GM23338 (cell line): ENCODE data around the gene ZNF460. TPM values are rescaled to one million over a fixed set of nuclear protein-coding genes. Genes with fewer than 3 reads are reported as not detected.

Experiments used
- CREB1 ChIP-seq: fragments of 250-450 bp; sonication (Bioruptor Pico); IDR thresholded peaks from 2 replicates; pipeline ENCODE4 v1.5.0; 2020; ENCODE audit warnings: low read depth, mild to moderate bottlenecking, moderate library complexity
- EZH2 ChIP-seq: fragments of 200-600 bp; sonication (generic); IDR thresholded peaks from one replicate; pipeline ENCODE4 v1.8.0; 2017; ENCODE audit warnings: antibody characterized with exemption, mild to moderate bottlenecking, low read depth; ENCODE audit not compliant: unreplicated experiment
- EZH2phosphoT487 ChIP-seq: fragments of 200-600 bp; sonication (generic); IDR thresholded peaks from one replicate; pipeline ENCODE4 v1.8.1; 2018; ENCODE audit warnings: antibody characterized with exemption; ENCODE audit not compliant: unreplicated experiment
- NANOG ChIP-seq: IDR thresholded peaks from 2 replicates; pipeline ENCODE4 v1.6.1; 2016; ENCODE audit warnings: antibody characterized with exemption, borderline replicate concordance
- POLR2AphosphoS5 ChIP-seq: IDR thresholded peaks from 2 replicates; pipeline ENCODE4 v1.6.1; 2016; ENCODE audit warnings: antibody characterized with exemption, low read depth
- STAT1 ChIP-seq: IDR thresholded peaks from one replicate; pipeline ENCODE4 v1.6.1; 2016; ENCODE audit warnings: antibody characterized with exemption; ENCODE audit not compliant: unreplicated experiment
- ZNF331 ChIP-seq: fragments of 250-450 bp; sonication (Bioruptor Pico); IDR thresholded peaks from 2 replicates; pipeline ENCODE4 v1.5.0; 2020; ENCODE audit warnings: low read depth, mild to moderate bottlenecking, moderate library complexity
- polyA plus RNA-seq: library from polyadenylated mRNA; unstranded; fragments of >200 nt; fragmentation: Nextera tagmentation; extraction: Ambion mirVana; gene quantifications from 2 replicates; pipeline ENCODE4 v1.2.1, GENCODE V29; 2016
- total RNA-seq: library from RNA; depleted of rRNA; stranded (reverse); fragments of >200 nt; shearing (Covaris generic); gene quantifications from 2 replicates; pipeline ENCODE4 v1.2.3, GENCODE V29; 2014
- TF ChIP-seq, protein P1 (sequence below): fragments of 250-450 bp; sonication (Bioruptor Pico); IDR thresholded peaks from 2 replicates; pipeline ENCODE4 v1.5.0; 2020; ENCODE audit warnings: mild to moderate bottlenecking, moderate library complexity
- TF ChIP-seq, protein P2 (sequence below): IDR thresholded peaks from 2 replicates; pipeline ENCODE4 v1.6.1; 2016; ENCODE audit warnings: antibody characterized with exemption
- TF ChIP-seq, protein P3 (sequence below), 2 experiments: fragments of 200-600 bp in 1 of 2; sonication (generic) in 1 of 2; conservative IDR thresholded peaks; 2 replicates each; pipeline versions ENCODE4 v1.5.1 to v1.6.1; 2016 to 2017; ENCODE audit warnings: antibody characterized with exemption in 2 of 2, low read depth in 2 of 2, mild to moderate bottlenecking in 2 of 2, moderate library complexity in 1 of 2

ZNF460 gene
- total and polyA plus RNA-seq, 2 experiments from 2014 or later = 3.4 to 81.7 TPM

DNA sequence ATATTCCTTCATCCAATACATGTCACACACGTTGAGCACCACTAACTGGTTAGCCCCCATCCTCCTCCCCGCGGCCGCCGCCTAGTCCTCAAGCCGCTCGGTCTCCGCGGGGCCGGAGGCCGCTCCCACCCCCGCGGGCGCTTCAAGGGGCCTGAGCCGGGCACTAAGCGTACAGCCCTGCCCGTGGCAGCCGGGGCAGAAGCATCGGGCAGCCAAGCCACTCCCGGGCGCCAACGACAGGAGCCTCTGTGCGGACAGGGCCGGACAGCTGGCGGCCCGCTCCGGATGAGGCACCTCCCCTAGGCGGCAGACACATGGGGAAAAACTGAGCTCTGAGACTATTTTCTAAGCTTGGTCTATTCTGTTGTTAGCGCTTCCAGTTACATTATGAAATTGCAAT lies 37.2 kb downstream of the ZNF460 start (continued):
- TF ChIP-seq, protein P1, sequence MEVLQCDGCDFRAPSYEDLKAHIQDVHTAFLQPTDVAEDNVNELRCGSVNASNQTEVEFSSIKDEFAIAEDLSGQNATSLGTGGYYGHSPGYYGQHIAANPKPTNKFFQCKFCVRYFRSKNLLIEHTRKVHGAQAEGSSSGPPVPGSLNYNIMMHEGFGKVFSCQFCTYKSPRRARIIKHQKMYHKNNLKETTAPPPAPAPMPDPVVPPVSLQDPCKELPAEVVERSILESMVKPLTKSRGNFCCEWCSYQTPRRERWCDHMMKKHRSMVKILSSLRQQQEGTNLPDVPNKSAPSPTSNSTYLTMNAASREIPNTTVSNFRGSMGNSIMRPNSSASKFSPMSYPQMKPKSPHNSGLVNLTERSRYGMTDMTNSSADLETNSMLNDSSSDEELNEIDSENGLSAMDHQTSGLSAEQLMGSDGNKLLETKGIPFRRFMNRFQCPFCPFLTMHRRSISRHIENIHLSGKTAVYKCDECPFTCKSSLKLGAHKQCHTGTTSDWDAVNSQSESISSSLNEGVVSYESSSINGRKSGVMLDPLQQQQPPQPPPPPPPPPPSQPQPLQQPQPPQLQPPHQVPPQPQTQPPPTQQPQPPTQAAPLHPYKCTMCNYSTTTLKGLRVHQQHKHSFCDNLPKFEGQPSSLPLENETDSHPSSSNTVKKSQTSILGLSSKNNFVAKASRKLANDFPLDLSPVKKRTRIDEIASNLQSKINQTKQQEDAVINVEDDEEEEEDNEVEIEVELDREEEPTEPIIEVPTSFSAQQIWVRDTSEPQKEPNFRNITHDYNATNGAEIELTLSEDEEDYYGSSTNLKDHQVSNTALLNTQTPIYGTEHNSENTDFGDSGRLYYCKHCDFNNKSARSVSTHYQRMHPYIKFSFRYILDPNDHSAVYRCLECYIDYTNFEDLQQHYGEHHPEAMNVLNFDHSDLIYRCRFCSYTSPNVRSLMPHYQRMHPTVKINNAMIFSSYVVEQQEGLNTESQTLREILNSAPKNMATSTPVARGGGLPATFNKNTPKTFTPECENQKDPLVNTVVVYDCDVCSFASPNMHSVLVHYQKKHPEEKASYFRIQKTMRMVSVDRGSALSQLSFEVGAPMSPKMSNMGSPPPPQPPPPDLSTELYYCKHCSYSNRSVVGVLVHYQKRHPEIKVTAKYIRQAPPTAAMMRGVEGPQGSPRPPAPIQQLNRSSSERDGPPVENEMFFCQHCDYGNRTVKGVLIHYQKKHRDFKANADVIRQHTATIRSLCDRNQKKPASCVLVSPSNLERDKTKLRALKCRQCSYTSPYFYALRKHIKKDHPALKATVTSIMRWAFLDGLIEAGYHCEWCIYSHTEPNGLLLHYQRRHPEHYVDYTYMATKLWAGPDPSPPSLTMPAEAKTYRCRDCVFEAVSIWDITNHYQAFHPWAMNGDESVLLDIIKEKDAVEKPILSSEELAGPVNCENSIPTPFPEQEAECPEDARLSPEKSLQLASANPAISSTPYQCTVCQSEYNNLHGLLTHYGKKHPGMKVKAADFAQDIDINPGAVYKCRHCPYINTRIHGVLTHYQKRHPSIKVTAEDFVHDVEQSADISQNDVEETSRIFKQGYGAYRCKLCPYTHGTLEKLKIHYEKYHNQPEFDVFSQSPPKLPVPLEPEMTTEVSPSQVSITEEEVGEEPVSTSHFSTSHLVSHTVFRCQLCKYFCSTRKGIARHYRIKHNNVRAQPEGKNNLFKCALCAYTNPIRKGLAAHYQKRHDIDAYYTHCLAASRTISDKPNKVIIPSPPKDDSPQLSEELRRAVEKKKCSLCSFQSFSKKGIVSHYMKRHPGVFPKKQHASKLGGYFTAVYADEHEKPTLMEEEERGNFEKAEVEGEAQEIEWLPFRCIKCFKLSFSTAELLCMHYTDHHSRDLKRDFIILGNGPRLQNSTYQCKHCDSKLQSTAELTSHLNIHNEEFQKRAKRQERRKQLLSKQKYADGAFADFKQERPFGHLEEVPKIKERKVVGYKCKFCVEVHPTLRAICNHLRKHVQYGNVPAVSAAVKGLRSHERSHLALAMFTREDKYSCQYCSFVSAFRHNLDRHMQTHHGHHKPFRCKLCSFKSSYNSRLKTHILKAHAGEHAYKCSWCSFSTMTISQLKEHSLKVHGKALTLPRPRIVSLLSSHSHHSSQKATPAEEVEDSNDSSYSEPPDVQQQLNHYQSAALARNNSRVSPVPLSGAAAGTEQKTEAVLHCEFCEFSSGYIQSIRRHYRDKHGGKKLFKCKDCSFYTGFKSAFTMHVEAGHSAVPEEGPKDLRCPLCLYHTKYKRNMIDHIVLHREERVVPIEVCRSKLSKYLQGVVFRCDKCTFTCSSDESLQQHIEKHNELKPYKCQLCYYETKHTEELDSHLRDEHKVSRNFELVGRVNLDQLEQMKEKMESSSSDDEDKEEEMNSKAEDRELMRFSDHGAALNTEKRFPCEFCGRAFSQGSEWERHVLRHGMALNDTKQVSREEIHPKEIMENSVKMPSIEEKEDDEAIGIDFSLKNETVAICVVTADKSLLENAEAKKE (CRISPR knock-in tag) = no peak
- TF ChIP-seq POLR2AphosphoS5 = no peak
- no peak for TF ChIP-seq CREB1 (CRISPR knock-in tag)
- TF ChIP-seq, protein P2, sequence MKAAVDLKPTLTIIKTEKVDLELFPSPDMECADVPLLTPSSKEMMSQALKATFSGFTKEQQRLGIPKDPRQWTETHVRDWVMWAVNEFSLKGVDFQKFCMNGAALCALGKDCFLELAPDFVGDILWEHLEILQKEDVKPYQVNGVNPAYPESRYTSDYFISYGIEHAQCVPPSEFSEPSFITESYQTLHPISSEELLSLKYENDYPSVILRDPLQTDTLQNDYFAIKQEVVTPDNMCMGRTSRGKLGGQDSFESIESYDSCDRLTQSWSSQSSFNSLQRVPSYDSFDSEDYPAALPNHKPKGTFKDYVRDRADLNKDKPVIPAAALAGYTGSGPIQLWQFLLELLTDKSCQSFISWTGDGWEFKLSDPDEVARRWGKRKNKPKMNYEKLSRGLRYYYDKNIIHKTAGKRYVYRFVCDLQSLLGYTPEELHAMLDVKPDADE = no peak
- TF ChIP-seq EZH2 = no peak
- no peak for TF ChIP-seq EZH2phosphoT487
- no peak for TF ChIP-seq STAT1
- TF ChIP-seq NANOG = no peak
- TF ChIP-seq ZNF331 (CRISPR knock-in tag) = no peak
- TF ChIP-seq, protein P3, sequence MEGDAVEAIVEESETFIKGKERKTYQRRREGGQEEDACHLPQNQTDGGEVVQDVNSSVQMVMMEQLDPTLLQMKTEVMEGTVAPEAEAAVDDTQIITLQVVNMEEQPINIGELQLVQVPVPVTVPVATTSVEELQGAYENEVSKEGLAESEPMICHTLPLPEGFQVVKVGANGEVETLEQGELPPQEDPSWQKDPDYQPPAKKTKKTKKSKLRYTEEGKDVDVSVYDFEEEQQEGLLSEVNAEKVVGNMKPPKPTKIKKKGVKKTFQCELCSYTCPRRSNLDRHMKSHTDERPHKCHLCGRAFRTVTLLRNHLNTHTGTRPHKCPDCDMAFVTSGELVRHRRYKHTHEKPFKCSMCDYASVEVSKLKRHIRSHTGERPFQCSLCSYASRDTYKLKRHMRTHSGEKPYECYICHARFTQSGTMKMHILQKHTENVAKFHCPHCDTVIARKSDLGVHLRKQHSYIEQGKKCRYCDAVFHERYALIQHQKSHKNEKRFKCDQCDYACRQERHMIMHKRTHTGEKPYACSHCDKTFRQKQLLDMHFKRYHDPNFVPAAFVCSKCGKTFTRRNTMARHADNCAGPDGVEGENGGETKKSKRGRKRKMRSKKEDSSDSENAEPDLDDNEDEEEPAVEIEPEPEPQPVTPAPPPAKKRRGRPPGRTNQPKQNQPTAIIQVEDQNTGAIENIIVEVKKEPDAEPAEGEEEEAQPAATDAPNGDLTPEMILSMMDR (conservative IDR thresholded peaks at IDR 0.05; ENCODE audit: low read depth in 2 of 2) = no peak
